SJSA1 (cell line): Measurements from ENCODE around the gene EFNA3. TPM values are rescaled to one million over a fixed set of nuclear protein-coding genes. Genes with fewer than 3 reads are reported as not detected.
A peak's percentile ranks its signal among the peaks of the same experiment; 100 is the strongest.

ENCODE experiments used
- DNase-seq, 2 experiments: peaks; one replicate each; pipeline ENCODE4 v3.0.0-alpha.2; 2015 to 2020; ENCODE audit warnings: low spot score in 2 of 2, low read depth in 1 of 2
- H3K27ac ChIP-seq: fragments of 250-450 bp; sonication (Bioruptor Pico); 2 replicates; pipeline ENCODE4 v1.5.1; 2020; ENCODE audit warnings: mild to moderate bottlenecking, moderate library complexity
- H3K27me3 ChIP-seq: fragments of 250-450 bp; sonication (Bioruptor Pico); replicated peaks from 2 replicates; pipeline ENCODE4 v1.5.1; 2020; ENCODE audit warnings: mild to moderate bottlenecking, moderate library complexity
- H3K36me3 ChIP-seq: fragments of 250-450 bp; sonication (Bioruptor Pico); 2 replicates; pipeline ENCODE4 v1.5.1; 2020; ENCODE audit warnings: mild to moderate bottlenecking
- H3K4me1 ChIP-seq: fragments of 250-450 bp; sonication (Bioruptor Pico); replicated peaks from 2 replicates; pipeline ENCODE4 v1.6.1; 2021; ENCODE audit warnings: mild to moderate bottlenecking
- H3K4me3 ChIP-seq: fragments of 250-450 bp; sonication (Bioruptor Pico); 2 replicates; pipeline ENCODE4 v1.5.1; 2020; ENCODE audit warnings: mild to moderate bottlenecking
- H3K9me3 ChIP-seq: fragments of 250-450 bp; sonication (Bioruptor Pico); replicated peaks from 2 replicates; pipeline ENCODE4 v1.5.1; 2020; ENCODE audit warnings: mild to moderate bottlenecking
- total RNA-seq: library from RNA; depleted of rRNA; stranded (reverse); fragments of >200 nt; shearing (Covaris generic); gene quantifications from 2 replicates; pipeline ENCODE4 v1.2.3, GENCODE V29; 2014

Gene EFNA3
- total RNA-seq, 1 experiment from 2014 or later: 0.21 TPM

- no peaks in the 10 kb centered on the region for H3K36me3 ChIP-seq
- DNase-seq: no peak
- H3K27ac ChIP-seq: no peak overlapping the region
- 0 out of 2 replicates have a peak, but pooled peaks cover 4% of the 10 kb centered on the region for H3K27me3 ChIP-seq
- peaks cover 8% of the 10 kb centered on the region for H3K4me1 ChIP-seq
- no peaks in the 10 kb centered on the region for H3K9me3 ChIP-seq
- no peak overlapping the region for H3K4me3 ChIP-seq
Observed at GRCh38 chr1:155040358-155041093, 38.1 kb upstream of the EFNA3 start.

DNA sequence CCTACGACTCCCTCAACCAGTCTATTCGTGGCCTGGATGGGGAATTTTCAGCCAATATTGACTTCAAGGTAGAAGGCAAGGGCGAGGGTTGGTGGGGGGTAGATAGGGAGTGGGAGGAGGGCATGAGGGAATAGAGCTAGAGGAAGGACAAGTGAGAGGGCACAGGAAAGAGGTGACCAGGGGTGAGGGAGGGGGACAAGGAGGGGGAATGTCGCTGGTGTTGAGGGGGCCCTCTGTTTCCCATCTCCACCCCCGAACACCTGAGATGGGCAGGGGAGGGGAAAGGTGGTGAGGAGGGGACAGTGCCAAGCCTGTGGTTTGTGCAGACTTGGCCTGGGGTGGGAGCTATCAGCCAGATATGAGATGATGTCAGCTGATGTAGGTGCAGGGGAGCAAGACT is 35.8 kb upstream of the EFNA3 start:
- Histone ChIP-seq H3K4me1 (peaks cover 9% of the 10 kb centered on the region), H3K4me3 (no peak overlapping the region), H3K36me3 (no peaks in the 10 kb centered on the region), H3K27ac (no peak overlapping the region), H3K27me3 (no peaks in the 10 kb centered on the region), H3K9me3 (no peaks in the 10 kb centered on the region)
- no peak for DNase-seq

DNA sequence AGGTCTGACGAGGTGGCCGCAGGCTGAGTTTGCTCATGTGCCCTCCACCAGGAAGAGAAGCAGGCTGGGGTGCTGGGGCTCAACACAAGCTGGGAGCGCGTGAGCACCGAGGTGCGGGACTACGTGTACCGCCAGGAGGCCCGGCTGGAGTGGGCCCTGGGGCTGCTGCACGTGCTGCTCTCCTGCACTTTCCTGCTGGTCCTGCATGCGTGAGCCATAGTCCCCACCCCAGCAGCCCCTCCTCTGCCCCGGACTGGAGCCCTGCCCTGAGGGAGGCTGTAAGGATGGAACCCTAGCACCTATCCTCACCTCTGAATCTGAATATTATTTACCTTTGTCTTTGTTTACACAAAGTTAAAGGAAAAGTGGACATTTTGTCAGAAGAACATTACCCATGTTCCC is 35.3 kb upstream of the EFNA3 start:
- no peaks in the 10 kb centered on the region for H3K9me3 ChIP-seq
- DNase-seq: no peak
- H3K4me3 ChIP-seq: no peak overlapping the region
- no peaks in the 10 kb centered on the region for H3K27me3 ChIP-seq
- H3K27ac ChIP-seq: no peak overlapping the region
- H3K4me1 ChIP-seq: peaks cover 9% of the 10 kb centered on the region
- H3K36me3 ChIP-seq: no peaks in the 10 kb centered on the region

DNA sequence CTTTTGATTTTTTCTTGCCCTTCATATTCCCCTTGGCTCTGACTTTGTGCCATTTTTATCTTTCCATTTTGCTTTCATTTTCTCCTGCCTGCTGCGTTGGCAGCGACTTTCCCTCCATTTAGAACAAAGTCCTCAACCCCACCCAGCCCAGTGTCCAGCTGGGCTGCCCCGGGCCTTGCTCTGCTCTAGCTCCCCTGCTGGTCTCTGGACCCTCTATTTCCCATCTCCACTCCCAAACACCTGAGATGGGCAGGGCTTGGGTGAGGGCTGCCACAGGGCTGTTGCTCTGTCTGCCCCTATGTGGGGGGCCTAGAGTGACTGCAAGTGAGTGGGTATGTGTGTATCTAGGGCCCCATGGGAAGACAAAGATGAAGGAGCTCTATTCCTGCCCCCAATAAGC is 34.8 kb upstream of the EFNA3 start:
- no peaks in the 10 kb centered on the region for H3K36me3 ChIP-seq
- no peak for DNase-seq
- H3K4me3 ChIP-seq: no peak overlapping the region
- peaks cover 9% of the 10 kb centered on the region for H3K4me1 ChIP-seq
- no peaks in the 10 kb centered on the region for H3K27me3 ChIP-seq
- no peaks in the 10 kb centered on the region for H3K9me3 ChIP-seq
- H3K27ac ChIP-seq: no peak overlapping the region

DNA sequence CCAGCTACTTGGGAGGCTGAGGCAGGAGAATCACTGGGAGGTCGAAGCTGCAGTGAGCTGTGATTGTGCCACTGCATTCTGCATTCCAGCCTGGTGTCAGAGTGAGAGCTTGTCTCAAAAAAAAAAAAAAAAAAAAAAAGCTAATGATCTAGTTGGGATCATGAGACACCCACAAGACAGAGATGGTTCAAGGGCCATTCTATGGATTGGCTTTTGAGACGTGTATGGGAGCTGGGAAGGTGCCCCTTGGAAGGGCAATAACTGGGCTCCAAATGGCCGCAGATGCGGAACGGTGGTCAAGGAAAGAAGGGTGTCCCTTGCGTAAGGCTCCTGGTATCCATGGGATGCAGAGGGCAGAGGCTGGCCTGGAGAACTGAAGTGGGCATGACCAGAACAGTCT is 34.3 kb upstream of the EFNA3 start:
- Histone ChIP-seq H3K4me3 (no peak overlapping the region), H3K27ac (no peak overlapping the region), H3K36me3 (no peaks in the 10 kb centered on the region), H3K4me1 (peaks cover 14% of the 10 kb centered on the region), H3K9me3 (no peaks in the 10 kb centered on the region), H3K27me3 (no peaks in the 10 kb centered on the region)
- DNase-seq: no peak

DNA sequence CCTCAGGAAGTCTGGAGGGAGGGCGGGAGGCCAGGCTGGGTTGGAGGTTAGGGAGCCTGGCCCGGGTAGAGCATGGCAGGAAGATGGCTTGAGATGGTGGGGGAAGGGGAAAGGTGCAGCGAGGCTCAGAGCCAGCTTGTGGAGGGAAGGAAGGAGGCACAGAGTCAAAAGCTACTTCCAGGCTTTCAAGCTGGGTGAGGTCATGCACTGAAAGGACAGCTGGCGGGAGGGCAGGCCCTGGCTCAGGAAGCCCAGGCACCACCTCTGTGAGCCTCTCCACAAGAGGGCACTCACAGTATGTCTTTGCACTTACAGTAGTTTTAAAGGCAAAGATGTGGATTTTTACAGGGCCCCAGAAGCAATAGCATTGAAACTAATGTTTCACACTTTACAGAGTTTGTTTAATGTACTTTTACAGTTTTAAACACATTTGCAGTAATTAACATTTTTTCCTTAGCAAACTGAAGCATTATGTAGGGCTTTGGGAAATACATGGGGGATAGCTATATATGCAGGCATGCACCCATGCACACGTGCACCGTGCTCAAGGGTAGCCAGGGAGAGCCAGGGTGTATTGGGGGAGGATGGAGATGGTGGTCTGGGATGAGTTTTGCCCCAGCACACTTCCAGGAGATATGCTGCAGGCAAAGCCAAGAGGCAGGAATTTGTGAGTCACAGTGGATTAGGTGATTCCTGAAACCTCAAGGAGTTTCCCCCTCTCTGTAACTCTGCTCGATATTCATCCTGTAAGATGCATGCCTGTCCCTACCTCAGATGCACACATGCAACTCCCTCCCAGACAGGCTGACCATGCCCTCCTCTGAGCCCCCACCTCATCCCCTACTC is 33.6 kb upstream of the EFNA3 start:
- Histone ChIP-seq H3K9me3 (no peaks in the 10 kb centered on the region), H3K4me1 (peaks cover 20% of the 10 kb centered on the region), H3K36me3 (no peaks in the 10 kb centered on the region), H3K27me3 (no peaks in the 10 kb centered on the region), H3K4me3 (no peak overlapping the region), H3K27ac (no peak overlapping the region)
- peak; percentile 63 to 82 for DNase-seq

DNA sequence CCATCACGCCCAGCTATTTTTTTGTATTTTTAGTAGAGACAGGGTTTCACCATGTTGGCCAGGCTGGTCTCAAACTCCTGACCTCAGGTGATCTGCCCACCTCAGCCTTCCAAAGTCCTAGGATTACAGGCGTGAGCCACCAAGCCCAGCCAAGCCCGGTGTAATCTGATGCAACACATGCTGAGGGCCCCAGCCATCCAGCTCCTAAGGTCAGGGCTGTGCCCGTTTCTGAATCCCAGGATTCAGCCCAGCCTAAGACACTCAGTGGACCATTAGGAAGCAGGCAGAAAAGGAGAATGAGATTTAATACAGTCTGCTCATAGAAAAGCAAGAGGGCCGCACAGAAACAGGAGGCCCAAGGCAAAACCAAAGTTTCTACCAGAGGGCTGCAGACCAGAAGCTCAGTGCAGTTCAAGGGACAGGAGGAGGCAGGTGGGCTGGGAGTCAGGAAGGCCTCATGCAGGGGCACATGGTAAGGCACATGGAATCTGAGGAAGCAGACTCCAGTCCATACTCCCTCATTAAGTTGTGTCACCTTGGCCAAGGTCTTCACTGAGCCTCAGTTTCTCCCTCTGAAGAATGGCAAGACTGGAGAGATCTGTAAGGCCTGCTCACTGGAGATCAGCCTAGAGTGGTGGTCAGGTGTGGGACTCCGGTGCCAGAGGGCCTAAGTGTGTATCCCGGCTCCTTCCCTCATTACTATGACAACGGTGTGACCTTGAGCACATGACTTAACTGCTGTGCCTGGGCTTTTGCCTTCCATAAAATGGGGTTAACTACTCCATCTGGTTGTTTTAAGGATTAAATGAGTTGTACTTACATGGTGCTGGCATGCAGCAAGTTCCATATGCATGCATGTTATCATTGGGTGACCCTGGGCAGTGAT is 29.9 kb upstream of the EFNA3 start:
- H3K27me3 ChIP-seq: no peaks in the 10 kb centered on the region
- H3K27ac ChIP-seq: no peak overlapping the region
- H3K4me3 ChIP-seq: no peak overlapping the region
- DNase-seq: no peak
- H3K4me1 ChIP-seq: peaks cover 44% of the 10 kb centered on the region
- no peaks in the 10 kb centered on the region for H3K9me3 ChIP-seq
- no peaks in the 10 kb centered on the region for H3K36me3 ChIP-seq

- H3K4me3 ChIP-seq: peak overlapping the region; percentile 50
- H3K27ac ChIP-seq: peak overlapping the region; percentile 31
- H3K27me3 ChIP-seq: no peaks in the 10 kb centered on the region
- H3K9me3 ChIP-seq: no peaks in the 10 kb centered on the region
- H3K4me1 ChIP-seq: peaks cover 41% of the 10 kb centered on the region
- peak in 1 of 2 experiments; percentile 37 for DNase-seq
- H3K36me3 ChIP-seq: no peaks in the 10 kb centered on the region
Observed at GRCh38 chr1:155049651-155050559, 28.7 kb upstream of the EFNA3 start.

DNA sequence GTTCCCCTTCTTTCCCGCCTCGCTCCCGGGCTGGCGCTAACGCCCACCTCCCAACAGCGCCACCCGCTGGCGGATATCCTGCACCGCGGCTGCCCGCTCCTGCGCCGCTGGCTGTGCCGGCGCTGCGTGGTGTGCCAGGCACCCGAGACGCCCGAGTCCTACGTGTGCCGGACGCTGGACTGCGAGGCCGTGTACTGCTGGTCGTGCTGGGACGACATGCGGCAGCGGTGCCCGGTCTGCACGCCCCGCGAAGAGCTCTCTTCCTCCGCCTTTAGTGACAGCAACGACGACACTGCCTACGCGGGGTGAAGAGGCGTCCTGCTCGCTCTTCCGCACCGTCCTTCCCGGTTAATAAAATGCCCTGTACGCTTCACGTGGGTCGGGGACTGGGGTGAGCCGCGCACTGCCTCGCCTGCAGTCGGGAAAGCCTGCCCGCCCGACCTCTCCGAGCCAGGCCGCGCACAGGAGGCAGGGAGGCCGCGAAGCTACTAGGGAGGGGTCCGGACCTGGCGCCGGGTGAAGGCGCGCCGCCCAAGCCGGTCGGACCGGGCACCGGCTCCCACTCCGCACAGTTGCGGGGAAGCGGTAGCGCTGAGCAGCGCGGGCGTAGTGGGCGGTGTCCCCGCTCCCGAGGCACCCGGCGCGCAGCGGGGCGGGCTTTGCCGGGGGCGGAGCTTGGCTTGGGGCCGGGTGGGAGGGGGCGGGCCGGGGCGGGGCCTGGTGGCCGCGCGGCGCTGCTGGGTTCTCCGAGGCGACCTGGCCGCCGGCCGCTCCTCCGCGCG is 27.9 kb upstream of the EFNA3 start, which contains the start of gene ADAM15:
Gene ADAM15 (plus strand): TSS at position 757 of the 782 bp plus-strand sequence. CDS start 71 bp downstream, outside the sequence.
- no peaks in the 10 kb centered on the region for H3K36me3 ChIP-seq
- peak within 1 kb of the TSS; percentile 31 for H3K27ac ChIP-seq
- no peaks in the 10 kb centered on the region for H3K9me3 ChIP-seq
- H3K4me1 ChIP-seq: peaks cover 34% of the 10 kb centered on the region
- peak within 1 kb of the TSS; percentile 50 for H3K4me3 ChIP-seq
- H3K27me3 ChIP-seq: no peaks in the 10 kb centered on the region
- peak; percentile 84 to 85 for DNase-seq

DNA sequence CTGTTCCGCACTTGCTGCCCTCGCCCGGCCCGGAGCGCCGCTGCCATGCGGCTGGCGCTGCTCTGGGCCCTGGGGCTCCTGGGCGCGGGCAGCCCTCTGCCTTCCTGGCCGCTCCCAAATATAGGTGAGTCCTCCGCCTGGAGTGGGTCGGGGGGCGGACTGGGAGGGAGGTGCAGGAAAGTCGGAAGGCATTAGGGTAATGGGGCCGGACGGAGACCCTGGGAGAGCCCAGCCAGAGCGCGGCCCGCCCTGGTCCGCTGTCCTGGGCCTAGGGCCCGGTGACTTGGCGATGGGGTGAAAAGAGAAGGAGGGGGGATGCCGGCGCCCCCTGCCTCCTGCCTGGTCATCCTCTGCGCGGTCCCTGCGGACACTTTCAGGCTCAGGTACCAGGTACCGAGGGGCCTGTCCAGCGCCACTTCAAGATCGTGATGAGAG is 27.3 kb upstream of the EFNA3 start:
- H3K4me1 ChIP-seq: peaks cover 34% of the 10 kb centered on the region
- no peak overlapping the region for H3K27ac ChIP-seq
- no peaks in the 10 kb centered on the region for H3K27me3 ChIP-seq
- DNase-seq: peak in 1 of 2 experiments; percentile 55
- no peaks in the 10 kb centered on the region for H3K9me3 ChIP-seq
- peak overlapping the region; percentile 50 for H3K4me3 ChIP-seq
- no peaks in the 10 kb centered on the region for H3K36me3 ChIP-seq

GRCh38 chr1:155051777-155052398 is 26.7 kb upstream of the EFNA3 start:
- no peak overlapping the region for H3K27ac ChIP-seq
- no peaks in the 10 kb centered on the region for H3K36me3 ChIP-seq
- peak overlapping the region; percentile 50 for H3K4me3 ChIP-seq
- H3K4me1 ChIP-seq: peaks cover 34% of the 10 kb centered on the region
- no peaks in the 10 kb centered on the region for H3K9me3 ChIP-seq
- peak in 1 of 2 experiments; percentile 37 for DNase-seq
- H3K27me3 ChIP-seq: no peaks in the 10 kb centered on the region
